ENCODE data around the gene AGFG2. TPM values are rescaled to one million over a fixed set of nuclear protein-coding genes. Genes with fewer than 3 reads are reported as not detected.

The AGFG2 gene
- total and polyA plus RNA-seq, 4 donors = 37.2 to 48.8 (median 42.3) TPM

- WGBS = 96% methylated on average over 3 of the region's 3 CpGs
- H3K36me3 ChIP-seq (ENCODE audit: control insufficient read depth in 4 of 4, insufficient read depth in 3 of 4, low read depth in 1 of 4, low read length in 3 of 4) = peaks cover 5 to 61% (median 45%) of the 10 kb centered on the region in 4 donors
- no peak overlapping the region for H3K27ac ChIP-seq (ENCODE audit: low read depth in 1 of 2, low read length in 2 of 2)
- no peaks in the 10 kb centered on the region for H3K27me3 ChIP-seq (ENCODE audit: control insufficient read depth in 4 of 4, insufficient read depth in 4 of 4, low read length in 3 of 4)
- no peak overlapping the region for H3K9ac ChIP-seq (ENCODE audit: low read depth in 1 of 2, low read length in 2 of 2)
- no peak for DNase-seq (ENCODE audit: low spot score)
- H3K4me1 ChIP-seq (ENCODE audit: control insufficient read depth in 4 of 4, insufficient read depth in 4 of 4, low read length in 3 of 4) = peaks cover 4 to 22% (median 7%) of the 10 kb centered on the region in 4 donors
- no peaks in the 10 kb centered on the region for H3K9me3 ChIP-seq (ENCODE audit: control insufficient read depth in 4 of 4, low read length in 3 of 4)
- TF ChIP-seq RXRA (IDR thresholded peaks at IDR 0.05) = no peak
- TF ChIP-seq MAX (IDR thresholded peaks at IDR 0.05) = no peak
- no peak overlapping the region for H3K4me3 ChIP-seq (ENCODE audit: low read depth in 1 of 3, low read length in 3 of 3)
These were observed 14.0 kb downstream of the AGFG2 start for GRCh38 chr7:100553032-100553431.

DNA sequence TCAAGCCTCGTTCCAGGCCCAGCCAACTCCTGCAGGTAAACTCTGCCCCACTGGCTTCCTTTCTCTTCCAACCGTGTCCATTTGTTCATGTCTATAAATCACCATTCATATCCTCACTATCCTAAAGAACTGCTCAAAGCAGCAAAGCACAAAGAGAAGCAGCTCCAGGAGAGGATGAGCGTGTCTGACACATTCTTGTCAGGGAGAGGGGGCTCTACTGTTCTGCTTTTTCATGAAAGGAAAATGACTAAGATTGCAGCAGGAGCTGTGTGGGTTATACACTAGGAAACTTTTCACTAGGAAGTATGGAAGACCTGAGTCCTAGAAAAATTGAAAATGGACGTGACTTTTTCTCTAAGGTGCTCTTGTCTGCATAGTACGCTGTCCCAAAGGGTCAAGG lies 16.7 kb downstream of the AGFG2 start:
- H3K4me1 ChIP-seq (ENCODE audit: control insufficient read depth in 4 of 4, insufficient read depth in 4 of 4, low read length in 3 of 4) = peaks cover 0 to 22% (median 13%) of the 10 kb centered on the region in 4 donors
- DNase-seq (ENCODE audit: low spot score) = no peak
- H3K9me3 ChIP-seq (ENCODE audit: control insufficient read depth in 4 of 4, low read length in 3 of 4) = no peaks in the 10 kb centered on the region
- no peak overlapping the region for H3K27ac ChIP-seq (ENCODE audit: low read depth in 1 of 2, low read length in 2 of 2)
- no peak overlapping the region for H3K4me3 ChIP-seq (ENCODE audit: low read depth in 1 of 3, low read length in 3 of 3)
- 82% methylated on average over 5 of the region's 5 CpGs for WGBS
- TF ChIP-seq GABPA (IDR thresholded peaks at IDR 0.05 in 1 of 2, conservative IDR thresholded peaks at IDR 0.05 in 1 of 2) (no peak), JUND (IDR thresholded peaks at IDR 0.05) (no peak), YY1 (IDR thresholded peaks at IDR 0.05) (no peak)
- H3K27me3 ChIP-seq (ENCODE audit: control insufficient read depth in 4 of 4, insufficient read depth in 4 of 4, low read length in 3 of 4) = no peaks in the 10 kb centered on the region
- peaks cover 5 to 51% (median 45%) of the 10 kb centered on the region in 4 donors for H3K36me3 ChIP-seq (ENCODE audit: control insufficient read depth in 4 of 4, insufficient read depth in 3 of 4, low read depth in 1 of 4, low read length in 3 of 4)
- no peak overlapping the region for H3K9ac ChIP-seq (ENCODE audit: low read depth in 1 of 2, low read length in 2 of 2)

DNA sequence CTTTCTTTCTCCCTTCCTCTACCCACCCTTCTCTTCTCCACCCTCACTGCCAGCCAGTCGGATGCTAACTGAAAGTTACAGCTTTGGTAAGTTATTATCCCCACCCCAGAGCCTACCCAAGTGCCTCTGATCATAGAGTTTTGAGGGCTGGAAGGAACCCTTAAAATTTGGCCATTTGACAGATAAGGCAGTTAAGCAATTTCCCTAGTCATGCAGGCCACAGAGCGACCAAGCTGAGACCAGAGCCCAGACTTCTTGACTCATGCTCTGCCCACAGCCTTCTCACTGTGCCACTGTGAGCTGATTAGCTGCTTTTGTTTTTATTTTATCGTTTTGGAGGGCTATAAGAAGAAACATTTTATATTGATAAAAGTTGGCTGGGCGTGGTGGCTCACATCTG lies 17.5 kb downstream of the AGFG2 start:
- WGBS = 50% methylated on average over 4 of the region's 4 CpGs
- DNase-seq (ENCODE audit: low spot score) = no peak
- H3K36me3 ChIP-seq (ENCODE audit: control insufficient read depth in 4 of 4, insufficient read depth in 3 of 4, low read depth in 1 of 4, low read length in 3 of 4) = peaks cover 7 to 51% (median 46%) of the 10 kb centered on the region in 4 donors
- no peak overlapping the region for H3K4me3 ChIP-seq (ENCODE audit: low read depth in 1 of 3, low read length in 3 of 3)
- no peak overlapping the region for H3K9ac ChIP-seq (ENCODE audit: low read depth in 1 of 2, low read length in 2 of 2)
- peak overlapping the region in 1 of 2 donors; percentile 30 for H3K27ac ChIP-seq (ENCODE audit: low read depth in 1 of 2, low read length in 2 of 2)
- peak in 1 of 2 donors; percentile 8 for TF ChIP-seq RAD21 (IDR thresholded peaks at IDR 0.05)
- TF ChIP-seq RXRA (IDR thresholded peaks at IDR 0.05) = no peak
- no peak for TF ChIP-seq HNF4A (conservative IDR thresholded peaks at IDR 0.05)
- no peak for TF ChIP-seq NR2F2 (IDR thresholded peaks at IDR 0.05)
- peaks cover 0 to 26% (median 16%) of the 10 kb centered on the region in 4 donors for H3K4me1 ChIP-seq (ENCODE audit: control insufficient read depth in 4 of 4, insufficient read depth in 4 of 4, low read length in 3 of 4)
- no peaks in the 10 kb centered on the region for H3K9me3 ChIP-seq (ENCODE audit: control insufficient read depth in 4 of 4, low read length in 3 of 4)
- H3K27me3 ChIP-seq (ENCODE audit: control insufficient read depth in 4 of 4, insufficient read depth in 4 of 4, low read length in 3 of 4) = no peaks in the 10 kb centered on the region

GRCh38 chr7:100559127-100559526 lies 20.1 kb downstream of the AGFG2 start:
- Histone ChIP-seq H3K36me3 (ENCODE audit: control insufficient read depth in 4 of 4, insufficient read depth in 3 of 4, low read depth in 1 of 4, low read length in 3 of 4) (peaks cover 16 to 46% (median 35%) of the 10 kb centered on the region in 4 donors), H3K9ac (ENCODE audit: low read depth in 1 of 2, low read length in 2 of 2) (no peak overlapping the region), H3K27me3 (ENCODE audit: control insufficient read depth in 4 of 4, insufficient read depth in 4 of 4, low read length in 3 of 4) (no peaks in the 10 kb centered on the region), H3K4me1 (ENCODE audit: control insufficient read depth in 4 of 4, insufficient read depth in 4 of 4, low read length in 3 of 4) (peaks cover 2 to 49% (median 34%) of the 10 kb centered on the region in 4 donors), H3K27ac (ENCODE audit: low read depth in 1 of 2, low read length in 2 of 2) (peak overlapping the region in 1 of 2 donors; percentile 48), H3K4me3 (ENCODE audit: low read depth in 1 of 3, low read length in 3 of 3) (no peak overlapping the region), H3K9me3 (ENCODE audit: control insufficient read depth in 4 of 4, low read length in 3 of 4) (no peaks in the 10 kb centered on the region)
- no peak for DNase-seq (ENCODE audit: low spot score)
- WGBS = 67% methylated on average over 4 of the region's 4 CpGs
- TF ChIP-seq ATF3 (IDR thresholded peaks at IDR 0.05) (no peak), ZBTB33 (IDR thresholded peaks at IDR 0.05) (no peak), NR2F2 (IDR thresholded peaks at IDR 0.05) (no peak), JUND (IDR thresholded peaks at IDR 0.05) (no peak), RXRA (IDR thresholded peaks at IDR 0.05) (no peak), RAD21 (IDR thresholded peaks at IDR 0.05) (no peak), HNF4G (IDR thresholded peaks at IDR 0.05) (no peak), GABPA (IDR thresholded peaks at IDR 0.05 in 1 of 2, conservative IDR thresholded peaks at IDR 0.05 in 1 of 2) (no peak), YY1 (IDR thresholded peaks at IDR 0.05) (no peak), HNF4A (conservative IDR thresholded peaks at IDR 0.05) (no peak), TAF1 (conservative IDR thresholded peaks at IDR 0.05) (no peak), FOXA1 (IDR thresholded peaks at IDR 0.05) (no peak), SP1 (IDR thresholded peaks at IDR 0.05) (no peak)
- TF ChIP-seq, protein P1, sequence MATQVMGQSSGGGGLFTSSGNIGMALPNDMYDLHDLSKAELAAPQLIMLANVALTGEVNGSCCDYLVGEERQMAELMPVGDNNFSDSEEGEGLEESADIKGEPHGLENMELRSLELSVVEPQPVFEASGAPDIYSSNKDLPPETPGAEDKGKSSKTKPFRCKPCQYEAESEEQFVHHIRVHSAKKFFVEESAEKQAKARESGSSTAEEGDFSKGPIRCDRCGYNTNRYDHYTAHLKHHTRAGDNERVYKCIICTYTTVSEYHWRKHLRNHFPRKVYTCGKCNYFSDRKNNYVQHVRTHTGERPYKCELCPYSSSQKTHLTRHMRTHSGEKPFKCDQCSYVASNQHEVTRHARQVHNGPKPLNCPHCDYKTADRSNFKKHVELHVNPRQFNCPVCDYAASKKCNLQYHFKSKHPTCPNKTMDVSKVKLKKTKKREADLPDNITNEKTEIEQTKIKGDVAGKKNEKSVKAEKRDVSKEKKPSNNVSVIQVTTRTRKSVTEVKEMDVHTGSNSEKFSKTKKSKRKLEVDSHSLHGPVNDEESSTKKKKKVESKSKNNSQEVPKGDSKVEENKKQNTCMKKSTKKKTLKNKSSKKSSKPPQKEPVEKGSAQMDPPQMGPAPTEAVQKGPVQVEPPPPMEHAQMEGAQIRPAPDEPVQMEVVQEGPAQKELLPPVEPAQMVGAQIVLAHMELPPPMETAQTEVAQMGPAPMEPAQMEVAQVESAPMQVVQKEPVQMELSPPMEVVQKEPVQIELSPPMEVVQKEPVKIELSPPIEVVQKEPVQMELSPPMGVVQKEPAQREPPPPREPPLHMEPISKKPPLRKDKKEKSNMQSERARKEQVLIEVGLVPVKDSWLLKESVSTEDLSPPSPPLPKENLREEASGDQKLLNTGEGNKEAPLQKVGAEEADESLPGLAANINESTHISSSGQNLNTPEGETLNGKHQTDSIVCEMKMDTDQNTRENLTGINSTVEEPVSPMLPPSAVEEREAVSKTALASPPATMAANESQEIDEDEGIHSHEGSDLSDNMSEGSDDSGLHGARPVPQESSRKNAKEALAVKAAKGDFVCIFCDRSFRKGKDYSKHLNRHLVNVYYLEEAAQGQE (IDR thresholded peaks at IDR 0.05) = no peak
- TF ChIP-seq, protein P2, sequence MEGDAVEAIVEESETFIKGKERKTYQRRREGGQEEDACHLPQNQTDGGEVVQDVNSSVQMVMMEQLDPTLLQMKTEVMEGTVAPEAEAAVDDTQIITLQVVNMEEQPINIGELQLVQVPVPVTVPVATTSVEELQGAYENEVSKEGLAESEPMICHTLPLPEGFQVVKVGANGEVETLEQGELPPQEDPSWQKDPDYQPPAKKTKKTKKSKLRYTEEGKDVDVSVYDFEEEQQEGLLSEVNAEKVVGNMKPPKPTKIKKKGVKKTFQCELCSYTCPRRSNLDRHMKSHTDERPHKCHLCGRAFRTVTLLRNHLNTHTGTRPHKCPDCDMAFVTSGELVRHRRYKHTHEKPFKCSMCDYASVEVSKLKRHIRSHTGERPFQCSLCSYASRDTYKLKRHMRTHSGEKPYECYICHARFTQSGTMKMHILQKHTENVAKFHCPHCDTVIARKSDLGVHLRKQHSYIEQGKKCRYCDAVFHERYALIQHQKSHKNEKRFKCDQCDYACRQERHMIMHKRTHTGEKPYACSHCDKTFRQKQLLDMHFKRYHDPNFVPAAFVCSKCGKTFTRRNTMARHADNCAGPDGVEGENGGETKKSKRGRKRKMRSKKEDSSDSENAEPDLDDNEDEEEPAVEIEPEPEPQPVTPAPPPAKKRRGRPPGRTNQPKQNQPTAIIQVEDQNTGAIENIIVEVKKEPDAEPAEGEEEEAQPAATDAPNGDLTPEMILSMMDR (IDR thresholded peaks at IDR 0.05; ENCODE audit: low read depth, low read length, missing input control) = no peak

Measured in liver (tissue), 9 donors.